ENCODE results near the gene OLFM1.
"Not testable (repeated sequence)": the region's sequence is repeated elsewhere in the genome, so short reads cannot be mapped to it uniquely, and the experiment has no call there.

- not testable (repeated sequence) for TF ChIP-seq CTCF (IDR thresholded peaks at IDR 0.05; ENCODE audit: insufficient read depth, low read depth, low read length); EZH2 (IDR thresholded peaks at IDR 0.05; ENCODE audit: insufficient read depth, low read length)
Measured at GRCh38 chr9:135063466-135063865, 24.0 kb upstream of the OLFM1 start.

All from astrocyte (in vitro differentiated cells and primary cell).